ENCODE measurements around the gene NACA. TPM values are rescaled to one million over a fixed set of nuclear protein-coding genes. Genes with fewer than 3 reads are reported as not detected.

NACA gene
- total RNA-seq, 1 donor from 2014 or later, result 1,026 TPM

DNA sequence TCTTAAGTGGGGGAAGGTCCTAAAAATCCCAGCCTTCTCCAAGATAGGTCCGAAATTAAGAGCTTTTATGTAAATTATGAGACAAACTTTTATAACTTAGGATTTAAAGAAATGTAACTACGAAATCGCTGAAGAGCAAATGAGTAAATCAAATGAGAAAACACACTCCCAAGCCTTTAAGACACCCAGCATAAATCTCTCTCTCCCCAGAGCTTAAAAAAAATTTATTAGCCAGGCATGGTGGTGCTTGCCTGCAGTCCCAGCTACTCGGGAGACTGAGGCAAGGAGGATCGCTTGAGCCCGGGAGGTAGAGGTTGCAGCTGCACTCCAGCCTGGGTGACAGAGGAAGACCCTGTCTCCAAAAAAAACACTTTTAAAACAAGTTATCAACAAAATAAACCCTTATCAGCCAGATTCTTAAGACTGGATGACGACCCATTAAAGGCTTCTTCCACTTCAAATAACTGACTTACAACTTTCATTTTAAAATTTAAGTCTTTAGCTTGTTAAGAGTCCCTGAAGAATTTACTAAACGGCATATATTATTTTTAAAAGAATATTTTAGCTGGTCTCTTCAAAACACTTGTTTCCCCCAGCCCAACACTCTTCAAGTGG is 40.2 kb downstream of the NACA start:
- Mint-ChIP-seq H3K4me1 (peaks cover 37% of the 10 kb centered on the region), H3K36me3 (ENCODE audit: low read depth) (peaks cover 25% of the 10 kb centered on the region), H3K4me3 (peak overlapping the region; percentile 100), H3K27me3 (ENCODE audit: low read depth) (peaks cover 2% of the 10 kb centered on the region), H3K27ac (ENCODE audit: unreplicated experiment) (no peak overlapping the region), H3K9me3 (no peaks in the 10 kb centered on the region)
- DNase-seq (ENCODE audit: low read depth, low spot score), result no peak
- TF ChIP-seq CTCF (conservative IDR thresholded peaks at IDR 0.05), result no peak

- H3K36me3 Mint-ChIP-seq (ENCODE audit: low read depth), result peaks cover 25% of the 10 kb centered on the region
- peak overlapping the region; percentile 57 for H3K4me3 Mint-ChIP-seq
- H3K27ac Mint-ChIP-seq (ENCODE audit: unreplicated experiment), result no peak overlapping the region
- TF ChIP-seq CTCF (conservative IDR thresholded peaks at IDR 0.05), result no peak
- DNase-seq (ENCODE audit: low read depth, low spot score), result no peak
- H3K4me1 Mint-ChIP-seq, result peaks cover 39% of the 10 kb centered on the region
- H3K27me3 Mint-ChIP-seq (ENCODE audit: low read depth), result no peaks in the 10 kb centered on the region
- no peaks in the 10 kb centered on the region for H3K9me3 Mint-ChIP-seq
Measured at GRCh38 chr12:56682323-56682722, 42.8 kb downstream of the NACA start.

GRCh38 chr12:56679883-56680575 is 45.1 kb downstream of the NACA start:
- H3K4me3 Mint-ChIP-seq, result peak overlapping the region; percentile 12
- no peak for DNase-seq (ENCODE audit: low read depth, low spot score)
- H3K36me3 Mint-ChIP-seq (ENCODE audit: low read depth), result peaks cover 18% of the 10 kb centered on the region
- H3K27ac Mint-ChIP-seq (ENCODE audit: unreplicated experiment), result no peak overlapping the region
- peaks cover 36% of the 10 kb centered on the region for H3K4me1 Mint-ChIP-seq
- no peaks in the 10 kb centered on the region for H3K9me3 Mint-ChIP-seq
- no peaks in the 10 kb centered on the region for H3K27me3 Mint-ChIP-seq (ENCODE audit: low read depth)
- TF ChIP-seq CTCF (conservative IDR thresholded peaks at IDR 0.05), result no peak

GRCh38 chr12:56678852-56679251 is 46.2 kb downstream of the NACA start:
- Mint-ChIP-seq H3K9me3 (no peaks in the 10 kb centered on the region), H3K27ac (ENCODE audit: unreplicated experiment) (no peak overlapping the region), H3K27me3 (ENCODE audit: low read depth) (no peaks in the 10 kb centered on the region), H3K4me1 (peaks cover 27% of the 10 kb centered on the region), H3K4me3 (peak overlapping the region; percentile 71), H3K36me3 (ENCODE audit: low read depth) (peaks cover 6% of the 10 kb centered on the region)
- TF ChIP-seq CTCF (conservative IDR thresholded peaks at IDR 0.05), result no peak
- no peak for DNase-seq (ENCODE audit: low read depth, low spot score)

DNA sequence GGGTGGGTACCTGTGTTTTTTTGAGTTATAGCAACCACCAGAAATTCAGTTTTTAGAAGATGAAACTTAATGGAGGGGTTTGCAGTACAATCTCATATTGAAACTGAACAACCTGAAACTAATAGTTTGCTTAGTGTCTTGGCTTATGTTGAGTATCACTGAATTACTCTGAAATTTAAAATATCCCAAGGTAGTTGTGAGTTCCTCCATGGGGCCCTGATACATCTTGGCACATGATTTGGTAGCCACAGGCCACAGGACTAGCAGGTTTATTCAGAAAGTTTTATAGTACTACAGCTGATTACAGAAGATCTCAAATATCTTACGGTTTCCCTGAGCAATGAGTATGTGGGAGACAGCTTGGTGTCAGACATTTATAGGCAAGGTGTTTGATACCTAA is 47.4 kb downstream of the NACA start:
- Mint-ChIP-seq H3K27me3 (ENCODE audit: low read depth) (no peaks in the 10 kb centered on the region), H3K4me1 (peaks cover 26% of the 10 kb centered on the region), H3K36me3 (ENCODE audit: low read depth) (peaks cover 5% of the 10 kb centered on the region), H3K9me3 (no peaks in the 10 kb centered on the region), H3K27ac (ENCODE audit: unreplicated experiment) (no peak overlapping the region), H3K4me3 (no peak overlapping the region)
- no peak for DNase-seq (ENCODE audit: low read depth, low spot score)
- no peak for TF ChIP-seq CTCF (conservative IDR thresholded peaks at IDR 0.05)

Measured in neural crest cell (in vitro differentiated cells).